ENCODE data around the gene RAI1. TPM values are rescaled to one million over a fixed set of nuclear protein-coding genes. Genes with fewer than 3 reads are reported as not detected.

RAI1 gene
- total and polyA plus RNA-seq, 2 experiments from 2014 or later, result 0.87 to 0.89 TPM

DNA sequence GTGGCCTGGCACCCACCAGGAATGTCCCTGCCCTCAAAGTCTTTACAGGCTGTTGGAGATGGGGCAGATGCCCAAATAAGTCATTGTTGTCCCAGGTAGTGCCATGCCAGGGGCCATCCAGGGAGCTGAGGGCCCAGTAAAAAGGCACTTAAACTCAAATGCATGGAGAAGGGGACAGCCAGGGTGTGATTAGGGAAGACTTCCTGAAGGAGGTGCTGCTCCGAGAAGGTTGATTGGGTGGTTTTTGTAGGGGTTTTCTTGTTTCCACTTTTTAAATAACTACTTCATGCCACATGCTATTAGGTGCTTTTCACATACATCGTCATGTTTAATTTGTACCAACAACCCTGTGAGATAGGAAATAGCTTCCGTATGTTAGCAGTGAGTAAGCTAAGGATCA, 66.9 kb downstream of the RAI1 start:
- H3K4me2 ChIP-seq, result no peak overlapping the region
- no peak overlapping the region for H3K27ac ChIP-seq (ENCODE audit: low read depth)
- no peaks in the 10 kb centered on the region for H3K9me2 ChIP-seq (ENCODE audit: insufficient read depth)
- Mint-ChIP-seq H3K36me3 (ENCODE audit: low read depth) (no peaks in the 10 kb centered on the region; the same call in 2 of the 3 replicates), H3K9me3 (no peaks in the 10 kb centered on the region), H3K27me3 (ENCODE audit: insufficient read depth, low read depth, poor library complexity) (peaks cover 20% of the 10 kb centered on the region), H3K4me3 (no peak overlapping the region; the same call in 2 of the 3 replicates), H3K27ac (no peak overlapping the region), H3K4me1 (peaks cover 40% of the 10 kb centered on the region)
- no peaks in the 10 kb centered on the region for H3K36me3 ChIP-seq (ENCODE audit: insufficient read depth)
- H3K4me1 ChIP-seq (ENCODE audit: insufficient read depth), result peaks cover 25% of the 10 kb centered on the region
- H3K27me3 ChIP-seq (ENCODE audit: insufficient read depth), result no peaks in the 10 kb centered on the region
- ATAC-seq (no peak), DNase-seq (ENCODE audit: low spot score) (peak; percentile 49)
- TF ChIP-seq STAT1 (IDR thresholded peaks at IDR 0.05; ENCODE audit: unreplicated experiment), result no peak
- TF ChIP-seq, protein P1, sequence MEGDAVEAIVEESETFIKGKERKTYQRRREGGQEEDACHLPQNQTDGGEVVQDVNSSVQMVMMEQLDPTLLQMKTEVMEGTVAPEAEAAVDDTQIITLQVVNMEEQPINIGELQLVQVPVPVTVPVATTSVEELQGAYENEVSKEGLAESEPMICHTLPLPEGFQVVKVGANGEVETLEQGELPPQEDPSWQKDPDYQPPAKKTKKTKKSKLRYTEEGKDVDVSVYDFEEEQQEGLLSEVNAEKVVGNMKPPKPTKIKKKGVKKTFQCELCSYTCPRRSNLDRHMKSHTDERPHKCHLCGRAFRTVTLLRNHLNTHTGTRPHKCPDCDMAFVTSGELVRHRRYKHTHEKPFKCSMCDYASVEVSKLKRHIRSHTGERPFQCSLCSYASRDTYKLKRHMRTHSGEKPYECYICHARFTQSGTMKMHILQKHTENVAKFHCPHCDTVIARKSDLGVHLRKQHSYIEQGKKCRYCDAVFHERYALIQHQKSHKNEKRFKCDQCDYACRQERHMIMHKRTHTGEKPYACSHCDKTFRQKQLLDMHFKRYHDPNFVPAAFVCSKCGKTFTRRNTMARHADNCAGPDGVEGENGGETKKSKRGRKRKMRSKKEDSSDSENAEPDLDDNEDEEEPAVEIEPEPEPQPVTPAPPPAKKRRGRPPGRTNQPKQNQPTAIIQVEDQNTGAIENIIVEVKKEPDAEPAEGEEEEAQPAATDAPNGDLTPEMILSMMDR (conservative IDR thresholded peaks at IDR 0.05; ENCODE audit: low read depth in 2 of 2), result peak; percentile 56 to 58
- TF ChIP-seq POLR2AphosphoS5 (IDR thresholded peaks at IDR 0.05; ENCODE audit: low read depth), result no peak
- no peak for TF ChIP-seq ZNF331 (CRISPR knock-in tag; IDR thresholded peaks at IDR 0.05; ENCODE audit: low read depth)
- H3F3A ChIP-seq (replicated peaks; ENCODE audit: low read depth), result peaks cover 9% of the 10 kb centered on the region; the same call in 1 of the 2 replicates
- no peak overlapping the region for H3K4me3 ChIP-seq
- no peak overlapping the region for H2AFZ ChIP-seq
- H4K20me1 ChIP-seq (replicated peaks; ENCODE audit: insufficient read depth), result no peaks in the 10 kb centered on the region
- H3K79me2 ChIP-seq (replicated peaks; ENCODE audit: insufficient read depth), result no peaks in the 10 kb centered on the region

DNA sequence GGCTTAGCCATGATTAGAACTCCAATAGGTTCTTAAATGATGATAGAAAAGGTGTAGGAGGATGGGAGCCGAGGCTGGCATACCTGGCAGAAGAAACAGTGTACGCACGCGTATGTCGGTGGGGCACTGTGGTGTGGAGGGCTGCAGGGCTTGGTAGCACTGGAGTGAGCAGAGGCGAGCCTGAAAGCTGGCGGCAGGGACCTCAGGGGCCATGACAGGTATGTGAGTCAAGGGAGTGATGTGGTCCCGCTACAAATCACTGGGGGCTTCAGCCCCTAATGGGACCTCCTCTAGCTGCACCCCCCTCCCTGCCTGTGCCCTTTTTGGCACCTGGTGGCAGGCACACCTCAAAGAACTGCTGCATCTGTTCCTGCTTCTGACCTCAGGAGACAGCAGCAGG, 67.3 kb downstream of the RAI1 start:
- ATAC-seq (no peak), DNase-seq (ENCODE audit: low spot score) (no peak)
- Mint-ChIP-seq H3K4me1 (peaks cover 44% of the 10 kb centered on the region), H3K27ac (0 out of 2 replicates have a peak overlapping the region, but pooled peaks have one; percentile 77), H3K9me3 (no peaks in the 10 kb centered on the region), H3K4me3 (no peak overlapping the region; the same call in 2 of the 3 replicates), H3K27me3 (ENCODE audit: insufficient read depth, low read depth, poor library complexity) (peaks cover 20% of the 10 kb centered on the region), H3K36me3 (ENCODE audit: low read depth) (no peaks in the 10 kb centered on the region; the same call in 2 of the 3 replicates)
- no peaks in the 10 kb centered on the region for H3K79me2 ChIP-seq (replicated peaks; ENCODE audit: insufficient read depth)
- H3F3A ChIP-seq (replicated peaks; ENCODE audit: low read depth), result peaks cover 11% of the 10 kb centered on the region; the same call in 1 of the 2 replicates
- no peaks in the 10 kb centered on the region for H3K27me3 ChIP-seq (ENCODE audit: insufficient read depth)
- no peak overlapping the region for H3K27ac ChIP-seq (ENCODE audit: low read depth)
- peak overlapping the region; percentile 90 for H2AFZ ChIP-seq
- peaks cover 29% of the 10 kb centered on the region for H3K4me1 ChIP-seq (ENCODE audit: insufficient read depth)
- no peak overlapping the region for H3K4me3 ChIP-seq
- H3K4me2 ChIP-seq, result peak overlapping the region; percentile 54; the same call in 1 of the 2 replicates
- H3K9me2 ChIP-seq (ENCODE audit: insufficient read depth), result no peaks in the 10 kb centered on the region
- H3K36me3 ChIP-seq (ENCODE audit: insufficient read depth), result no peaks in the 10 kb centered on the region
- H4K20me1 ChIP-seq (replicated peaks; ENCODE audit: insufficient read depth), result no peaks in the 10 kb centered on the region
- TF ChIP-seq, protein P2, sequence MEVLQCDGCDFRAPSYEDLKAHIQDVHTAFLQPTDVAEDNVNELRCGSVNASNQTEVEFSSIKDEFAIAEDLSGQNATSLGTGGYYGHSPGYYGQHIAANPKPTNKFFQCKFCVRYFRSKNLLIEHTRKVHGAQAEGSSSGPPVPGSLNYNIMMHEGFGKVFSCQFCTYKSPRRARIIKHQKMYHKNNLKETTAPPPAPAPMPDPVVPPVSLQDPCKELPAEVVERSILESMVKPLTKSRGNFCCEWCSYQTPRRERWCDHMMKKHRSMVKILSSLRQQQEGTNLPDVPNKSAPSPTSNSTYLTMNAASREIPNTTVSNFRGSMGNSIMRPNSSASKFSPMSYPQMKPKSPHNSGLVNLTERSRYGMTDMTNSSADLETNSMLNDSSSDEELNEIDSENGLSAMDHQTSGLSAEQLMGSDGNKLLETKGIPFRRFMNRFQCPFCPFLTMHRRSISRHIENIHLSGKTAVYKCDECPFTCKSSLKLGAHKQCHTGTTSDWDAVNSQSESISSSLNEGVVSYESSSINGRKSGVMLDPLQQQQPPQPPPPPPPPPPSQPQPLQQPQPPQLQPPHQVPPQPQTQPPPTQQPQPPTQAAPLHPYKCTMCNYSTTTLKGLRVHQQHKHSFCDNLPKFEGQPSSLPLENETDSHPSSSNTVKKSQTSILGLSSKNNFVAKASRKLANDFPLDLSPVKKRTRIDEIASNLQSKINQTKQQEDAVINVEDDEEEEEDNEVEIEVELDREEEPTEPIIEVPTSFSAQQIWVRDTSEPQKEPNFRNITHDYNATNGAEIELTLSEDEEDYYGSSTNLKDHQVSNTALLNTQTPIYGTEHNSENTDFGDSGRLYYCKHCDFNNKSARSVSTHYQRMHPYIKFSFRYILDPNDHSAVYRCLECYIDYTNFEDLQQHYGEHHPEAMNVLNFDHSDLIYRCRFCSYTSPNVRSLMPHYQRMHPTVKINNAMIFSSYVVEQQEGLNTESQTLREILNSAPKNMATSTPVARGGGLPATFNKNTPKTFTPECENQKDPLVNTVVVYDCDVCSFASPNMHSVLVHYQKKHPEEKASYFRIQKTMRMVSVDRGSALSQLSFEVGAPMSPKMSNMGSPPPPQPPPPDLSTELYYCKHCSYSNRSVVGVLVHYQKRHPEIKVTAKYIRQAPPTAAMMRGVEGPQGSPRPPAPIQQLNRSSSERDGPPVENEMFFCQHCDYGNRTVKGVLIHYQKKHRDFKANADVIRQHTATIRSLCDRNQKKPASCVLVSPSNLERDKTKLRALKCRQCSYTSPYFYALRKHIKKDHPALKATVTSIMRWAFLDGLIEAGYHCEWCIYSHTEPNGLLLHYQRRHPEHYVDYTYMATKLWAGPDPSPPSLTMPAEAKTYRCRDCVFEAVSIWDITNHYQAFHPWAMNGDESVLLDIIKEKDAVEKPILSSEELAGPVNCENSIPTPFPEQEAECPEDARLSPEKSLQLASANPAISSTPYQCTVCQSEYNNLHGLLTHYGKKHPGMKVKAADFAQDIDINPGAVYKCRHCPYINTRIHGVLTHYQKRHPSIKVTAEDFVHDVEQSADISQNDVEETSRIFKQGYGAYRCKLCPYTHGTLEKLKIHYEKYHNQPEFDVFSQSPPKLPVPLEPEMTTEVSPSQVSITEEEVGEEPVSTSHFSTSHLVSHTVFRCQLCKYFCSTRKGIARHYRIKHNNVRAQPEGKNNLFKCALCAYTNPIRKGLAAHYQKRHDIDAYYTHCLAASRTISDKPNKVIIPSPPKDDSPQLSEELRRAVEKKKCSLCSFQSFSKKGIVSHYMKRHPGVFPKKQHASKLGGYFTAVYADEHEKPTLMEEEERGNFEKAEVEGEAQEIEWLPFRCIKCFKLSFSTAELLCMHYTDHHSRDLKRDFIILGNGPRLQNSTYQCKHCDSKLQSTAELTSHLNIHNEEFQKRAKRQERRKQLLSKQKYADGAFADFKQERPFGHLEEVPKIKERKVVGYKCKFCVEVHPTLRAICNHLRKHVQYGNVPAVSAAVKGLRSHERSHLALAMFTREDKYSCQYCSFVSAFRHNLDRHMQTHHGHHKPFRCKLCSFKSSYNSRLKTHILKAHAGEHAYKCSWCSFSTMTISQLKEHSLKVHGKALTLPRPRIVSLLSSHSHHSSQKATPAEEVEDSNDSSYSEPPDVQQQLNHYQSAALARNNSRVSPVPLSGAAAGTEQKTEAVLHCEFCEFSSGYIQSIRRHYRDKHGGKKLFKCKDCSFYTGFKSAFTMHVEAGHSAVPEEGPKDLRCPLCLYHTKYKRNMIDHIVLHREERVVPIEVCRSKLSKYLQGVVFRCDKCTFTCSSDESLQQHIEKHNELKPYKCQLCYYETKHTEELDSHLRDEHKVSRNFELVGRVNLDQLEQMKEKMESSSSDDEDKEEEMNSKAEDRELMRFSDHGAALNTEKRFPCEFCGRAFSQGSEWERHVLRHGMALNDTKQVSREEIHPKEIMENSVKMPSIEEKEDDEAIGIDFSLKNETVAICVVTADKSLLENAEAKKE (CRISPR knock-in tag; IDR thresholded peaks at IDR 0.05), result no peak
- TF ChIP-seq JUNB (IDR thresholded peaks at IDR 0.05; ENCODE audit: unreplicated experiment) (no peak), NANOG (IDR thresholded peaks at IDR 0.05; ENCODE audit: borderline replicate concordance) (no peak), ZNF114 (CRISPR knock-in tag; IDR thresholded peaks at IDR 0.05) (no peak), POLR2AphosphoS5 (IDR thresholded peaks at IDR 0.05; ENCODE audit: low read depth) (no peak)
- TF ChIP-seq, protein P3, sequence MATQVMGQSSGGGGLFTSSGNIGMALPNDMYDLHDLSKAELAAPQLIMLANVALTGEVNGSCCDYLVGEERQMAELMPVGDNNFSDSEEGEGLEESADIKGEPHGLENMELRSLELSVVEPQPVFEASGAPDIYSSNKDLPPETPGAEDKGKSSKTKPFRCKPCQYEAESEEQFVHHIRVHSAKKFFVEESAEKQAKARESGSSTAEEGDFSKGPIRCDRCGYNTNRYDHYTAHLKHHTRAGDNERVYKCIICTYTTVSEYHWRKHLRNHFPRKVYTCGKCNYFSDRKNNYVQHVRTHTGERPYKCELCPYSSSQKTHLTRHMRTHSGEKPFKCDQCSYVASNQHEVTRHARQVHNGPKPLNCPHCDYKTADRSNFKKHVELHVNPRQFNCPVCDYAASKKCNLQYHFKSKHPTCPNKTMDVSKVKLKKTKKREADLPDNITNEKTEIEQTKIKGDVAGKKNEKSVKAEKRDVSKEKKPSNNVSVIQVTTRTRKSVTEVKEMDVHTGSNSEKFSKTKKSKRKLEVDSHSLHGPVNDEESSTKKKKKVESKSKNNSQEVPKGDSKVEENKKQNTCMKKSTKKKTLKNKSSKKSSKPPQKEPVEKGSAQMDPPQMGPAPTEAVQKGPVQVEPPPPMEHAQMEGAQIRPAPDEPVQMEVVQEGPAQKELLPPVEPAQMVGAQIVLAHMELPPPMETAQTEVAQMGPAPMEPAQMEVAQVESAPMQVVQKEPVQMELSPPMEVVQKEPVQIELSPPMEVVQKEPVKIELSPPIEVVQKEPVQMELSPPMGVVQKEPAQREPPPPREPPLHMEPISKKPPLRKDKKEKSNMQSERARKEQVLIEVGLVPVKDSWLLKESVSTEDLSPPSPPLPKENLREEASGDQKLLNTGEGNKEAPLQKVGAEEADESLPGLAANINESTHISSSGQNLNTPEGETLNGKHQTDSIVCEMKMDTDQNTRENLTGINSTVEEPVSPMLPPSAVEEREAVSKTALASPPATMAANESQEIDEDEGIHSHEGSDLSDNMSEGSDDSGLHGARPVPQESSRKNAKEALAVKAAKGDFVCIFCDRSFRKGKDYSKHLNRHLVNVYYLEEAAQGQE (IDR thresholded peaks at IDR 0.05; ENCODE audit: unreplicated experiment), result no peak

All from GM23338 (cell line).